ENCODE data around the gene ACSF2.
"Not testable (repeated sequence)": the region's sequence is repeated elsewhere in the genome, so short reads cannot be mapped to it uniquely, and the experiment has no call there.

ACSF2 gene

GRCh38 chr17:50465635-50466034 is 39.6 kb downstream of the ACSF2 start:
- DNase-seq = no peak

GRCh38 chr17:50466371-50467113 is 40.5 kb downstream of the ACSF2 start:
- no peak for DNase-seq

- DNase-seq = no peak
These were observed 41.3 kb downstream of the ACSF2 start for GRCh38 chr17:50467114-50467854.

GRCh38 chr17:50467855-50468303 is 41.9 kb downstream of the ACSF2 start:
- no peak for DNase-seq

- no peak for DNase-seq
These were observed 42.5 kb downstream of the ACSF2 start, which contains the start of gene CHAD for GRCh38 chr17:50468304-50469207. Gene CHAD, minus strand, starts transcription at chr17:50468880. Its CDS starts 67 bp downstream, at chr17:50468813.

- no peak for DNase-seq
These were observed 43.2 kb downstream of the ACSF2 start for GRCh38 chr17:50469208-50469605.

- no peak for DNase-seq
These were observed 43.8 kb downstream of the ACSF2 start for GRCh38 chr17:50469671-50470305.

GRCh38 chr17:50470426-50470825 is 44.4 kb downstream of the ACSF2 start:
- DNase-seq = no peak

- no peak for DNase-seq
These were observed 45.2 kb downstream of the ACSF2 start for GRCh38 chr17:50471009-50471905.

GRCh38 chr17:50472286-50472685 is 46.3 kb downstream of the ACSF2 start:
- no peak for DNase-seq

GRCh38 chr17:50472761-50473161 is 46.7 kb downstream of the ACSF2 start:
- DNase-seq = not testable (repeated sequence)

GRCh38 chr17:50473901-50474300 is 47.9 kb downstream of the ACSF2 start:
- no peak for DNase-seq

GRCh38 chr17:50474523-50474922 is 48.5 kb downstream of the ACSF2 start:
- no peak for DNase-seq

- DNase-seq = no peak
These were observed 49.3 kb downstream of the ACSF2 start for GRCh38 chr17:50475362-50475761.

- DNase-seq = not testable (repeated sequence)
These were observed 49.9 kb downstream of the ACSF2 start for GRCh38 chr17:50475775-50476544.

- DNase-seq = no peak
These were observed 50.7 kb downstream of the ACSF2 start for GRCh38 chr17:50476545-50477315.

GRCh38 chr17:50477976-50478375 is 52.0 kb downstream of the ACSF2 start:
- DNase-seq = no peak

- DNase-seq = peak; percentile 84
These were observed 52.7 kb downstream of the ACSF2 start, which contains the start of gene RSAD1 for GRCh38 chr17:50478391-50479381. Gene RSAD1, plus strand, starts transcription at chr17:50478860. Its CDS starts 25 bp downstream, at chr17:50478885.
